ENCODE measurements around the gene SEL1L. TPM values are rescaled to one million over a fixed set of nuclear protein-coding genes. Genes with fewer than 3 reads are reported as not detected.

The SEL1L gene
- total RNA-seq, 1 experiment from 2014 or later = 116 TPM

GRCh38 chr14:81509321-81509720, 24.3 kb downstream of the SEL1L start:
- BruUV-seq (replicated peaks) = no TSS peak
- H3K36me3 ChIP-seq (ENCODE audit: control insufficient read depth, insufficient read depth, low read length) = peaks cover 2% of the 10 kb centered on the region
- Mint-ChIP-seq H3K9me3 (ENCODE audit: unreplicated experiment) (no peaks in the 10 kb centered on the region), H3K27me3 (ENCODE audit: insufficient read depth, unreplicated experiment) (no peaks in the 10 kb centered on the region), H3K36me3 (ENCODE audit: insufficient read depth, unreplicated experiment) (peaks cover 16% of the 10 kb centered on the region), H3K4me1 (ENCODE audit: low read depth, unreplicated experiment) (peaks cover 14% of the 10 kb centered on the region), H3K4me3 (ENCODE audit: unreplicated experiment) (peak overlapping the region; percentile 59), H3K27ac (ENCODE audit: unreplicated experiment) (peak overlapping the region; percentile 70)
- TF ChIP-seq, protein P1, sequence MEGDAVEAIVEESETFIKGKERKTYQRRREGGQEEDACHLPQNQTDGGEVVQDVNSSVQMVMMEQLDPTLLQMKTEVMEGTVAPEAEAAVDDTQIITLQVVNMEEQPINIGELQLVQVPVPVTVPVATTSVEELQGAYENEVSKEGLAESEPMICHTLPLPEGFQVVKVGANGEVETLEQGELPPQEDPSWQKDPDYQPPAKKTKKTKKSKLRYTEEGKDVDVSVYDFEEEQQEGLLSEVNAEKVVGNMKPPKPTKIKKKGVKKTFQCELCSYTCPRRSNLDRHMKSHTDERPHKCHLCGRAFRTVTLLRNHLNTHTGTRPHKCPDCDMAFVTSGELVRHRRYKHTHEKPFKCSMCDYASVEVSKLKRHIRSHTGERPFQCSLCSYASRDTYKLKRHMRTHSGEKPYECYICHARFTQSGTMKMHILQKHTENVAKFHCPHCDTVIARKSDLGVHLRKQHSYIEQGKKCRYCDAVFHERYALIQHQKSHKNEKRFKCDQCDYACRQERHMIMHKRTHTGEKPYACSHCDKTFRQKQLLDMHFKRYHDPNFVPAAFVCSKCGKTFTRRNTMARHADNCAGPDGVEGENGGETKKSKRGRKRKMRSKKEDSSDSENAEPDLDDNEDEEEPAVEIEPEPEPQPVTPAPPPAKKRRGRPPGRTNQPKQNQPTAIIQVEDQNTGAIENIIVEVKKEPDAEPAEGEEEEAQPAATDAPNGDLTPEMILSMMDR (IDR thresholded peaks at IDR 0.05; ENCODE audit: insufficient read depth in 1 of 2, low read depth in 1 of 2, low read length in 1 of 2, severe bottlenecking in 1 of 2, unreplicated experiment in 1 of 2) = no peak
- POLR2A ChIA-PET = no interaction called here
- no peak overlapping the region for H3K4me3 ChIP-seq (ENCODE audit: low read depth, low read length)
- intact Hi-C loops (cut with micrococcal nuclease; ENCODE audit: unreplicated experiment) = no loop called here
- CTCF ChIA-PET = interaction anchor here (1.2 kb wide), 1 partner anchor 25 kb away, joined by 4 read pairs; the partner anchor contains the start of gene SEL1L
- no peak for DNase-seq
- H3K4me1 ChIP-seq = peaks cover 42% of the 10 kb centered on the region
- no peaks in the 10 kb centered on the region; the same call in 1 of the 2 replicates for H3K27me3 ChIP-seq (replicated peaks; ENCODE audit: control insufficient read depth, insufficient read depth, low read length)
- no peaks in the 10 kb centered on the region for H3K9me3 ChIP-seq

GRCh38 chr14:81506487-81506886, 27.2 kb downstream of the SEL1L start:
- peaks cover 19% of the 10 kb centered on the region for H3K36me3 Mint-ChIP-seq (ENCODE audit: insufficient read depth, unreplicated experiment)
- TF ChIP-seq, protein P1 (IDR thresholded peaks at IDR 0.05; ENCODE audit: insufficient read depth in 1 of 2, low read depth in 1 of 2, low read length in 1 of 2, severe bottlenecking in 1 of 2, unreplicated experiment in 1 of 2) = no peak
- no peaks in the 10 kb centered on the region; the same call in 1 of the 2 replicates for H3K27me3 ChIP-seq (replicated peaks; ENCODE audit: control insufficient read depth, insufficient read depth, low read length)
- H3K4me3 Mint-ChIP-seq (ENCODE audit: unreplicated experiment) = no peak overlapping the region
- peaks cover 29% of the 10 kb centered on the region for H3K4me1 ChIP-seq
- DNase-seq = no peak
- H3K4me3 ChIP-seq (ENCODE audit: low read depth, low read length) = no peak overlapping the region
- H3K9me3 Mint-ChIP-seq (ENCODE audit: unreplicated experiment) = no peaks in the 10 kb centered on the region
- no peaks in the 10 kb centered on the region for H3K27me3 Mint-ChIP-seq (ENCODE audit: insufficient read depth, unreplicated experiment)
- no TSS peak for BruUV-seq (replicated peaks)
- peaks cover 2% of the 10 kb centered on the region; the same call in 1 of the 2 replicates for H3K36me3 ChIP-seq (ENCODE audit: control insufficient read depth, insufficient read depth, low read length)
- intact Hi-C loops (cut with micrococcal nuclease; ENCODE audit: unreplicated experiment) = no loop called here
- H3K27ac Mint-ChIP-seq (ENCODE audit: unreplicated experiment) = no peak overlapping the region
- H3K4me1 Mint-ChIP-seq (ENCODE audit: low read depth, unreplicated experiment) = peaks cover 14% of the 10 kb centered on the region
- H3K9me3 ChIP-seq = no peaks in the 10 kb centered on the region
- POLR2A ChIA-PET = no interaction called here
- CTCF ChIA-PET = no interaction called here

DNA sequence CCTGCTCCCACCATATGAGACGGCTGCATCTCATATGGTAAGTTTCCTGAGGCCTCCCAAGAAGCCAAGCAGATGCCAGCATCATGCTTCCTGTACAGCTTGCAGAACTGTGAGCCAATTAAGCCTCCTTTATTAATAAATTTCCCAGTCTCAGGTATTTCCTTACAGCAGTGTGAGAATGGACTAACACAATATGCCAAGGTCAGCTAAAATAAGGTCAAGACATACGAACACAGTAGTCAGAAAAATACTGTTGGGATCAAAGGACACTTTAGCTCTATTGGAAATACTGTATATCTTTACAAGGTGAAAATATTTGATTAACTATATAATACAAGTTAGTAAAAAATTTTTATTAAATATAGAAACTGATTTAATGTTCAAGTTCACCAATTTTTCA, 28.8 kb downstream of the SEL1L start:
- Mint-ChIP-seq H3K27ac (ENCODE audit: unreplicated experiment) (no peak overlapping the region), H3K4me3 (ENCODE audit: unreplicated experiment) (no peak overlapping the region), H3K4me1 (ENCODE audit: low read depth, unreplicated experiment) (peaks cover 8% of the 10 kb centered on the region), H3K9me3 (ENCODE audit: unreplicated experiment) (no peaks in the 10 kb centered on the region), H3K36me3 (ENCODE audit: insufficient read depth, unreplicated experiment) (peaks cover 28% of the 10 kb centered on the region), H3K27me3 (ENCODE audit: insufficient read depth, unreplicated experiment) (no peaks in the 10 kb centered on the region)
- H3K27me3 ChIP-seq (replicated peaks; ENCODE audit: control insufficient read depth, insufficient read depth, low read length) = no peaks in the 10 kb centered on the region; the same call in 1 of the 2 replicates
- H3K4me1 ChIP-seq = peaks cover 13% of the 10 kb centered on the region
- peaks cover 2% of the 10 kb centered on the region; the same call in 1 of the 2 replicates for H3K36me3 ChIP-seq (ENCODE audit: control insufficient read depth, insufficient read depth, low read length)
- H3K4me3 ChIP-seq (ENCODE audit: low read depth, low read length) = no peak overlapping the region
- DNase-seq = no peak
- TF ChIP-seq, protein P1 (IDR thresholded peaks at IDR 0.05; ENCODE audit: insufficient read depth in 1 of 2, low read depth in 1 of 2, low read length in 1 of 2, severe bottlenecking in 1 of 2, unreplicated experiment in 1 of 2) = no peak
- no peaks in the 10 kb centered on the region for H3K9me3 ChIP-seq
- intact Hi-C loops (cut with micrococcal nuclease; ENCODE audit: unreplicated experiment) = no loop called here
- POLR2A ChIA-PET = no interaction called here
- no TSS peak for BruUV-seq (replicated peaks)
- CTCF ChIA-PET = no interaction called here
